ENCODE data around the gene ZNF469. TPM values are rescaled to one million over a fixed set of nuclear protein-coding genes. Genes with fewer than 3 reads are reported as not detected.

The ZNF469 gene, protein sequence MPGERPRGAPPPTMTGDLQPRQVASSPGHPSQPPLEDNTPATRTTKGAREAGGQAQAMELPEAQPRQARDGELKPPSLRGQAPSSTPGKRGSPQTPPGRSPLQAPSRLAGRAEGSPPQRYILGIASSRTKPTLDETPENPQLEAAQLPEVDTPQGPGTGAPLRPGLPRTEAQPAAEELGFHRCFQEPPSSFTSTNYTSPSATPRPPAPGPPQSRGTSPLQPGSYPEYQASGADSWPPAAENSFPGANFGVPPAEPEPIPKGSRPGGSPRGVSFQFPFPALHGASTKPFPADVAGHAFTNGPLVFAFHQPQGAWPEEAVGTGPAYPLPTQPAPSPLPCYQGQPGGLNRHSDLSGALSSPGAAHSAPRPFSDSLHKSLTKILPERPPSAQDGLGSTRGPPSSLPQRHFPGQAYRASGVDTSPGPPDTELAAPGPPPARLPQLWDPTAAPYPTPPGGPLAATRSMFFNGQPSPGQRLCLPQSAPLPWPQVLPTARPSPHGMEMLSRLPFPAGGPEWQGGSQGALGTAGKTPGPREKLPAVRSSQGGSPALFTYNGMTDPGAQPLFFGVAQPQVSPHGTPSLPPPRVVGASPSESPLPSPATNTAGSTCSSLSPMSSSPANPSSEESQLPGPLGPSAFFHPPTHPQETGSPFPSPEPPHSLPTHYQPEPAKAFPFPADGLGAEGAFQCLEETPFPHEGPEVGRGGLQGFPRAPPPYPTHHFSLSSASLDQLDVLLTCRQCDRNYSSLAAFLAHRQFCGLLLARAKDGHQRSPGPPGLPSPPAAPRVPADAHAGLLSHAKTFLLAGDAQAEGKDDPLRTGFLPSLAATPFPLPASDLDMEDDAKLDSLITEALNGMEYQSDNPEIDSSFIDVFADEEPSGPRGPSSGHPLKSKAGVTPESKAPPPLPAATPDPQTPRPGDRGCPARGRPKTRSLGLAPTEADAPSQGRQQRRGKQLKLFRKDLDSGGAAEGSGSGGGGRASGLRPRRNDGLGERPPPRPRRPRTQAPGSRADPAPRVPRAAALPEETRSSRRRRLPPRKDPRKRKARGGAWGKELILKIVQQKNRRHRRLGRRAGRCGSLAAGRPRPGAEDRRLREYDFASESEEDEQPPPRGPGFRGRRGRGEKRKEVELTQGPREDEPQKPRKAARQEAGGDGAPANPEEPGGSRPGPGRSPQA (N-terminal part only)
- under 1 TPM; 0.14 to 0.75 (median 0.54) TPM for total RNA-seq

DNA sequence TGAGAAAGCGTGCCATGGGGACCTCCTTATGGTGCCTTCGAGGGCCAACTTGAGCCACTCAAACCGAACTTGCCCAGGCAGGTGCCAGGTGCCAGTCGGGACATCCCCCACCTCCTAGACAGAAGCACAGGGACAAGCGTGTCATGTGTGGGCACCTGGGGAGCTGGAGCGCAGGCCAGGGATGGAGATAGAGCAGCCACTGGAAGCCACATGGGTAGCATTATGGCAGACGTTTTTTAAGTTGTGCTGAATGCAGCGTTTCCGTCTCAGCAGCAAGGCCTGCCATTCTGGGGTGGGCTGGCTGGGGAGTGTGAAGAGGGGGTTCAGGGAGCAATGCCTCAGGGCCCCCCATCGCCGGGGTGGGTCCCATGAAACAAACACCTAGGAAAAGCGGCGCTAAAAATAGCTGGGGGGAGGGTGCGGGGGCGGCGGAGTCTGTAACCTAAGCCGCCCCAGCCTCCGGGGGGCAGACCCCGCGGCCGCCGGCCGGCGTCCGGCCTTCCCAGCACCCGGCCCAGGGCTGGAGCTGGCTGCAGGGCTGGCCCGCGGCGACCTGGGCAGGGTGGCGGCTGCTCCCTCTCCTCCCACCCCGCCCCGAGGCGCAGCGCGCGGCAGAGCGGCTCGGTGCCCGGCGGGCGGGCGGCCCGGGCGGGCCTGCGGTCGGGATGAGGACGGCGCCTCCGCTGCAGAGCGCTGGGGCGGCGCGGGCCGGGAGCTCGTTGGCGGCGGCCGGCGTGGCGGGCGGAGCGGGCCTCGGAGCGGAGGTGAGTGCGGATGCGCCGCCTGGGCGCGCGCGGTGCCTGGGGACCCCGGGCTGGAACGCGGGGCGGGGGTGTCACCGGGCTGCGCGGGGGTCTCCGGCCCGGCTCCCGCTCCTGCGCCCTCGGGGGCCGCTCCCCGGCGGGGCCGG lies at the start of gene ZNF469:
Gene ZNF469, plus strand, starts transcription at position 469 of the 910 bp plus-strand sequence. CDS start 44,512 bp downstream, outside the sequence.
- intact Hi-C loops (cut with DNase I; ENCODE audit: low total_unique reads), result no loop called here
- Histone ChIP-seq H3K4me1 (peaks cover 0 to 10% (median 8%) of the 10 kb centered on the region in 4 donors), H3K27ac (no peak within 1 kb of the TSS), H3K4me3 (peak within 1 kb of the TSS in 3 of 4 donors; percentile 18 to 37 (median 32)), H3K27me3 (peaks cover 53% of the 10 kb centered on the region), H3K36me3 (no peaks in the 10 kb centered on the region), H3K9me3 (no peaks in the 10 kb centered on the region)
- no peak for DNase-seq
- WGBS, 2 donors (ENCODE audit: low coverage in 1 of 2), result 38% methylated on average over 17 of the region's 87 CpGs; no CpG with 5 or more reads in 1 of the 2 donors
- in situ Hi-C loops (cut with MboI; ENCODE audit: low pct_ligation_motif_present in 1 of 4, low pct_unique_long_range_greater_than_20kb in 1 of 4, low sequenced_read_pairs in 3 of 4), result no loop called here
- TF ChIP-seq POLR2AphosphoS5 (IDR thresholded peaks at IDR 0.05) (no peak), EP300 (IDR thresholded peaks at IDR 0.05; ENCODE audit: low read depth) (no peak)

DNA sequence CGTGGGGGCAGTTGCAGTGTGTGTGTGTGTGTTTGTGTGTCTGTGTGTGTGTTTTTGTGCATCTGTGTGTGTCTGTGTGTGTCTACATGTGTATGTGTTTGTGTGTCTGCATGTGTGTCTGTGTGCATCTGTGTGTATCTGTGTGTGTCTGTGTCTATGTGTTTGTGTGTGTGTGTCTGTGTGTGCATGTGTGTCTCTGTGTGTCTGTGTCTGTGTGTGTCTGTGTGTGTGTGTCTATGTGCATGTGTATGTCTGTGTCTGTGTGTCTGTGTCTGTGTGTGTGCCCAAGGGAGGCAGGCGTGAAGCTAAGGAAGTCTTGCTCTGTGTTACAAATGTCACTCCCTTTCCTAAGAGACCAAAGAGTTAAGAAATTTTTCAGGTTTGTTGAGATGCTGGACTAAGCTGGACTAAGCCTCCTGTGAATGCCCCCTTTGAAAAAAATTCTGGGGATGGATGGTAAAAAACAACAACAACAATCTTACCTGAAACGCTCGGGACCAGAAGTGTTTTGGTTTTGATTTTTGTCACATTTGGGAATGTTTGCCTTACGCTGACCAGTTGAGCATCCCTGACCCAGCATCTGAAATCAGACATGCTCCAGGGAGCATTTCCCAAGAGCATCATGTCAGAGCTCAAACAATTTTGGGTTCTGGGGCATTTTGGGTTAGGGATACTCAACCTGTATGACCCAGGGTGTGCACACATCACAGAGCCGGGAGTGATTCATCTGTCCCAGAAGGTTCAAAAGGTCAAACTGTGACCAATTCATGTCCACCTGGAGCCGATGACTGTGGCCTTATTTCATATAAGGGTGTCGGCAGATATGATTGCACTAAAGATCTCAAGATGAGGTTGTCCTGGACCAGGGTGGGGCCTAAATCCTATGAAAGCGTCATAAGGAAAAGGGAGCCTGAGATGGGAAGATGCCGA lies 48.6 kb upstream of the ZNF469 start:
- Histone ChIP-seq H3K36me3 (no peaks in the 10 kb centered on the region), H3K27ac (no peak overlapping the region), H3K4me1 (peaks cover 0 to 6% (median 3%) of the 10 kb centered on the region in 4 donors), H3K27me3 (no peaks in the 10 kb centered on the region), H3K4me3 (no peak overlapping the region), H3K9me3 (no peaks in the 10 kb centered on the region)
- intact Hi-C loops (cut with DNase I; ENCODE audit: low total_unique reads) (no loop called here), in situ Hi-C loops (cut with MboI; ENCODE audit: low pct_ligation_motif_present in 1 of 4, low pct_unique_long_range_greater_than_20kb in 1 of 4, low sequenced_read_pairs in 3 of 4) (no loop called here)
- WGBS, 2 donors (ENCODE audit: low coverage in 1 of 2), result 69 to 71% methylated on average over 2 to 10 of the region's 10 CpGs
- DNase-seq, result no peak
- TF ChIP-seq POLR2AphosphoS5 (IDR thresholded peaks at IDR 0.05), result no peak
- TF ChIP-seq EP300 (IDR thresholded peaks at IDR 0.05; ENCODE audit: low read depth), result no peak
- no peak for TF ChIP-seq POLR2A (IDR thresholded peaks at IDR 0.05)
- TF ChIP-seq, protein P1, sequence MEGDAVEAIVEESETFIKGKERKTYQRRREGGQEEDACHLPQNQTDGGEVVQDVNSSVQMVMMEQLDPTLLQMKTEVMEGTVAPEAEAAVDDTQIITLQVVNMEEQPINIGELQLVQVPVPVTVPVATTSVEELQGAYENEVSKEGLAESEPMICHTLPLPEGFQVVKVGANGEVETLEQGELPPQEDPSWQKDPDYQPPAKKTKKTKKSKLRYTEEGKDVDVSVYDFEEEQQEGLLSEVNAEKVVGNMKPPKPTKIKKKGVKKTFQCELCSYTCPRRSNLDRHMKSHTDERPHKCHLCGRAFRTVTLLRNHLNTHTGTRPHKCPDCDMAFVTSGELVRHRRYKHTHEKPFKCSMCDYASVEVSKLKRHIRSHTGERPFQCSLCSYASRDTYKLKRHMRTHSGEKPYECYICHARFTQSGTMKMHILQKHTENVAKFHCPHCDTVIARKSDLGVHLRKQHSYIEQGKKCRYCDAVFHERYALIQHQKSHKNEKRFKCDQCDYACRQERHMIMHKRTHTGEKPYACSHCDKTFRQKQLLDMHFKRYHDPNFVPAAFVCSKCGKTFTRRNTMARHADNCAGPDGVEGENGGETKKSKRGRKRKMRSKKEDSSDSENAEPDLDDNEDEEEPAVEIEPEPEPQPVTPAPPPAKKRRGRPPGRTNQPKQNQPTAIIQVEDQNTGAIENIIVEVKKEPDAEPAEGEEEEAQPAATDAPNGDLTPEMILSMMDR (IDR thresholded peaks at IDR 0.05), result no peak

DNA sequence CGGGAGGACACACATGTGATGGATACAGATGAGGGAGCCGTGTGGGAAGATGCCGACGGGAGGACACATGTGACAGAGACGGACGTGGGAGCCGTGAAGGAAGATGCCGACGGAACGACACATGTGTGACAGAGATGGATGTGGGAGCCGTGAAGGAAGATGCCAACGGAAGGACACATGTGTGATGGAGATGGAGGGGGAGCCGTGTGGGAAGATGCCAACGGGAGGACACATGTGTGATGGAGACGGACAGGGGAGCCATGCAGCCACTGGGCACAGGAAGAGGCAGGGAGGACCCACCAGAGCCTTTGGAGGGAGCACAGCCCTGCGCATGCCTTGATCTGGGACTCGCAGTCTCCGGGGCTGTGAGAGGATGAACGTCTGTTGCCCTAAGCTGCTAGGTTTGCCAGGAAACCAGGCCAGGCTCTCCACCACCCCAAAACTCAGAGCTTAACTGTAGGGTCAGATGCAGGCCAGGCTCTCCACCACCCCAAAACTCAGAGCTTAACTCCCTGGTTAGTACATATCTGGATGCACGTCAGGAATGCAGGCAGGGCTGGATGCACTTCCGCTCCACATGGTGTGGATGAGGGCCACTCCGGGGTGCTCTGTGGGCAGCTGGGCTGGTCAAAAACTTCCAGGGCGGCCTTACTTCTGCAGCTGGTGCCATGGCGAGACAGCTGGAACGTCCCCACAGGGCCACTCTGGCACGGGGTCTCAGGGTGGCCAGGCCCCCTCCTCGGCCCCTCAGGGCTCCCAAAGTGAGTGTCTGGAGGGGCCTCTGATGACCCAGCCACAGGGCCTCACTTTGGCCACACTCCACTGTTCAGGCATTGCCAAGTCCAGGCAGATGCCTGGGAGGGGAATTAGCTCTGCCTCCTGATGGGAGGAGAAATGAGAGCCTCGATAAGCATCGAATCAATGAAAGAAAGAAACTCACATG lies 47.7 kb upstream of the ZNF469 start:
- WGBS, 2 donors (ENCODE audit: low coverage in 1 of 2), result 78 to 85% methylated on average over 13 to 27 of the region's 29 CpGs
- Histone ChIP-seq H3K36me3 (no peaks in the 10 kb centered on the region), H3K4me1 (peaks cover 0 to 6% (median 3%) of the 10 kb centered on the region in 4 donors), H3K27me3 (no peaks in the 10 kb centered on the region), H3K27ac (no peak overlapping the region), H3K9me3 (no peaks in the 10 kb centered on the region), H3K4me3 (no peak overlapping the region)
- TF ChIP-seq, protein P1 (IDR thresholded peaks at IDR 0.05), result no peak
- TF ChIP-seq POLR2A (IDR thresholded peaks at IDR 0.05) (no peak), POLR2AphosphoS5 (IDR thresholded peaks at IDR 0.05) (no peak), EP300 (IDR thresholded peaks at IDR 0.05; ENCODE audit: low read depth) (no peak)
- no peak for DNase-seq
- intact Hi-C loops (cut with DNase I; ENCODE audit: low total_unique reads), result no loop called here
- in situ Hi-C loops (cut with MboI; ENCODE audit: low pct_ligation_motif_present in 1 of 4, low pct_unique_long_range_greater_than_20kb in 1 of 4, low sequenced_read_pairs in 3 of 4), result no loop called here

All from transverse colon (tissue), 4 donors.